Myocyte (in vitro differentiated cells): ENCODE results near the gene TMEM200A. TPM values are rescaled to one million over a fixed set of nuclear protein-coding genes. Genes with fewer than 3 reads are reported as not detected.

ENCODE experiments used
- DNase-seq: peaks from one replicate; pipeline ENCODE4 v3.0.0-alpha.2; 2012; ENCODE audit warnings: low read depth
- total RNA-seq: library from RNA; depleted of rRNA; stranded (reverse); fragments of >200 nt; gene quantifications from 2 replicates; pipeline ENCODE4 v1.2.3, GENCODE V29; 2014

Gene TMEM200A
- total RNA-seq, 1 donor from 2014 or later, result 0.43 TPM

GRCh38 chr6:130485870-130486269 is 120.1 kb downstream of the TMEM200A start:
- DNase-seq, result no peak

GRCh38 chr6:130486417-130486816 is 120.6 kb downstream of the TMEM200A start:
- DNase-seq, result no peak

GRCh38 chr6:130489514-130489913 is 123.7 kb downstream of the TMEM200A start:
- DNase-seq, result no peak

Other genes starting within 250 kb of the TMEM200A start
- not detected in 2 replicates for gene SAMD3, start 143.1 kb upstream of the TMEM200A start, total RNA-seq